ENCODE results near the gene EHMT2.
"Not testable (repeated sequence)": the region's sequence is repeated elsewhere in the genome, so short reads cannot be mapped to it uniquely, and the experiment has no call there.

Gene EHMT2

GRCh38 chr6:31897612-31898382, at the start of gene EHMT2:
Gene EHMT2 (minus strand): TSS chr6:31897698. CDS start chr6:31897677, 21 bp downstream.
- DNase-seq = peak; percentile 90

DNA sequence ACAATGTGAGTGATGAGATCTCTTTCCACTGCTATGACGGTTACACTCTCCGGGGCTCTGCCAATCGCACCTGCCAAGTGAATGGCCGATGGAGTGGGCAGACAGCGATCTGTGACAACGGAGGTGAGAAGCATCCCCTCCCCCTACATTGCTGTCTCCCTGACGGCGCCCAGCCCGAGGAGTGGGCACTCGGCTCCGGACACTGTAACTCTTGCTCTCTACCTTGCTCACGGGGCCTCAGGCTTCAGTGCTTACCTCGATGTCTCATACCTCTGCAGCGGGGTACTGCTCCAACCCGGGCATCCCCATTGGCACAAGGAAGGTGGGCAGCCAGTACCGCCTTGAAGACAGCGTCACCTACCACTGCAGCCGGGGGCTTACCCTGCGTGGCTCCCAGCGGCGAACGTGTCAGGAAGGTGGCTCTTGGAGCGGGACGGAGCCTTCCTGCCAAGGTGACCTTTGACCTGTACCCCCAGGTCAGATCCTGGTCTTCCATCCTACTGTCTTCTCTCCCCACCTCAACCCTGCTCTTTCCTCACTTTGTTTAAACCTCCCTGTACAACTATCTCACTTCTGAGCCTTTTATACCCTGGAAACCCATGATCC, 49.7 kb upstream of the EHMT2 start:
- no peak for DNase-seq

DNA sequence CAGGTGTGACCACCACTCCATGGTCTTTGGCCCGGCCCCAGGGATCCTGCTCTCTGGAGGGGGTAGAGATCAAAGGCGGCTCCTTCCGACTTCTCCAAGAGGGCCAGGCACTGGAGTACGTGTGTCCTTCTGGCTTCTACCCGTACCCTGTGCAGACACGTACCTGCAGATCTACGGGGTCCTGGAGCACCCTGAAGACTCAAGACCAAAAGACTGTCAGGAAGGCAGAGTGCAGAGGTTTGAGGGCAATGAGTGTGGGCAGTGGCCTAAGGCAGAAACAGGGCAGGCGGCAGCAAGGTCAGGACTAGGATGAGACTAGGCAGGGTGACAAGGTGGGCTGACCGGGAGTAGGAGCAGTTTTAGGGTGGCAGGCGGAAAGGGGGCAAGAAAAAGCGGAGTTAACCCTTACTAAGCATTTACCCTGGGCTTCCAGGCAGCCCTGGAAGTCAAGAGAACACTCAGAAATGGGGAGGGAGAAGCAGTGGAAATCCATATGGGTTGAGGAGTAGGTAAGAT, 48.9 kb upstream of the EHMT2 start:
- no peak for DNase-seq

- peak; percentile 60 for DNase-seq
These were observed 48.2 kb upstream of the EHMT2 start, which contains the start of gene CFB for GRCh38 chr6:31945507-31946369. Gene CFB (plus strand): TSS chr6:31946095. CDS start chr6:31946222, 127 bp downstream.

GRCh38 chr6:31945154-31945506, 47.6 kb upstream of the EHMT2 start:
- DNase-seq = no peak

- DNase-seq = no peak
These were observed 46.2 kb upstream of the EHMT2 start for GRCh38 chr6:31943742-31944141.

- DNase-seq = no peak
These were observed 42.8 kb upstream of the EHMT2 start for GRCh38 chr6:31940256-31940664.

- no peak for DNase-seq
These were observed 38.3 kb upstream of the EHMT2 start for GRCh38 chr6:31935823-31936222.

DNA sequence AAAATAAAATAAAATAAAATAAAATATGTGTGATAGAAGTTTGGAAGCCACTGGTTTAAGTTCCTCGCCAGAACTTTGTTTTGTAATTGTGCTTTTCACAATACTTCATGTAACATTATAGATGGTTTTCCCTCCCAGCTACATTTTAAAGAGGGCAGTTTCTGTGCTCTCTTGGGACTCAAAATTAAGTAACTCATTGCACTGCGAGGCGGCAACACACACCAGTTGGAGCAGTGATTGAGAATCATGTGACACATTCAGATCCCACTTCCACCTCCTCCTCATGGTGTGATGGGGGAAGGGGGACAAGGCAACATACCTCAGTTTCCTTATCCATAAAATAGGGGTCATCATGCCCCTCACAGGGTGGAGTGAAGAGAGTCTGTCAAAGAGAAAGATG, 37.5 kb upstream of the EHMT2 start:
- no peak for DNase-seq

DNA sequence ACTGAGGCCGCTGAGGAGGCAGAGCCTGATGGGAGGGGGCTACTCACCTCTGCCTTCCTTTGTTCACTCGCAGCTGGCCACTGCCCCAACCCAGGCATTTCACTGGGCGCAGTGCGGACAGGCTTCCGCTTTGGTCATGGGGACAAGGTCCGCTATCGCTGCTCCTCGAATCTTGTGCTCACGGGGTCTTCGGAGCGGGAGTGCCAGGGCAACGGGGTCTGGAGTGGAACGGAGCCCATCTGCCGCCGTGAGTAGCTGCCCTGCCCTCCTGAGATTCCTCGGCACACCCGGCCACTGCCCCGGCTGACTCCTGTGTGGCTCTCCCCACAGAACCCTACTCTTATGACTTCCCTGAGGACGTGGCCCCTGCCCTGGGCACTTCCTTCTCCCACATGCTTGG, 36.0 kb upstream of the EHMT2 start:
- DNase-seq = no peak

GRCh38 chr6:31932137-31932536, 34.6 kb upstream of the EHMT2 start:
- not testable (repeated sequence) for DNase-seq

DNA sequence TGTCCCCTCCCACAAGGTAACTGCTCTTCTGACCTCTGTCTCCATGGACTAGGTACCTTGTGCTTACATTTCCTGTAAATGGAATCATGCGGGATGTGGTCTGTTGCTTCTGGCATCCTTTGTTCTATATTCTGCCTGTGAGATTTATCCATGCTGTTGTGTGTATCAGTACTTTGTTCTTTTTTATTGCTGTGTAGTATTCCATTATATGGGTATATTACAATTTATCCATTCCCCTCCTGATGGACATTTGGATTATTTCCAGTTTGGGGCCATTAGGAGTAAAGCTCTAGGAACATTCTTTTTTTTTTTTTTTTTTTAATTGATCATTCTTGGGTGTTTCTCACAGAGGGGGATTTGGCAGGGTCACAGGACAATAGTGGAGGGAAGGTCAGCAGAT, 33.5 kb upstream of the EHMT2 start:
- no peak for DNase-seq

GRCh38 chr6:31928672-31928939, 31.1 kb upstream of the EHMT2 start:
- DNase-seq = no peak

DNA sequence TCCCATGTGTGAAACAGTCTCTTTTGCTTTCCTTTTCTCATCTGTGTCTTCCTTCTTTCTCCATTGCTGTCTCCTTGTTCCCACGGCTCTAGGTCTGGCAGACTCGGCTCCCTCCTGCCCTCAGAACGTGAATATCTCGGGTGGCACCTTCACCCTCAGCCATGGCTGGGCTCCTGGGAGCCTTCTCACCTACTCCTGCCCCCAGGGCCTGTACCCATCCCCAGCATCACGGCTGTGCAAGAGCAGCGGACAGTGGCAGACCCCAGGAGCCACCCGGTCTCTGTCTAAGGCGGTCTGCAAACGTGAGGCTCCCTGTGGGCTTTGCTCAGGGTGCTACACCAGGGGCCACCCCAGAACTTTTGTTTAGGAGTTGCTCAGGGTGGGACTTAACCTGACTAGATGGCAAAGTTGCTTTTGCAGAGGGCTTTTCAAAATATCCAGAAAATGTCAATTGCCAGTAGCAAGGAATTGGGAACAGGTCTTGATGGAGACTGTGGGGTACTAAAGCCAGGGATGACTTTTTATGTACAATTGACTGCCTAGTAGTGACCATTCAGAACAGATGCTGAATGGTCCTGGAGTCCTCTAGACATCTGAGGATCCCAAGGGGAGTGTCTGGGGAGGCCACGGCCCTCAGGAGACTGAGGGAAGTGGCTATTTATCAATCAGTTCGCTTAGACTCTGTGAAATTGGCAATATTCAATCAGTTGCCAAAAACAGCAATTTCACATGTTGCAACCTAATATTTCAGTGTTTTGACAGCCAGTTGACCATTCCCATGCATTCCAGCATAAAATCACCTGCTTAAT, 30.6 kb upstream of the EHMT2 start:
- DNase-seq = no peak

- DNase-seq = no peak
These were observed 29.9 kb upstream of the EHMT2 start, which contains the start of gene C2 for GRCh38 chr6:31927242-31927862. Gene C2 (plus strand): TSS chr6:31927717. CDS start chr6:31927753, 36 bp downstream.

GRCh38 chr6:31922942-31923341, 25.4 kb upstream of the EHMT2 start:
- no peak for DNase-seq

DNA sequence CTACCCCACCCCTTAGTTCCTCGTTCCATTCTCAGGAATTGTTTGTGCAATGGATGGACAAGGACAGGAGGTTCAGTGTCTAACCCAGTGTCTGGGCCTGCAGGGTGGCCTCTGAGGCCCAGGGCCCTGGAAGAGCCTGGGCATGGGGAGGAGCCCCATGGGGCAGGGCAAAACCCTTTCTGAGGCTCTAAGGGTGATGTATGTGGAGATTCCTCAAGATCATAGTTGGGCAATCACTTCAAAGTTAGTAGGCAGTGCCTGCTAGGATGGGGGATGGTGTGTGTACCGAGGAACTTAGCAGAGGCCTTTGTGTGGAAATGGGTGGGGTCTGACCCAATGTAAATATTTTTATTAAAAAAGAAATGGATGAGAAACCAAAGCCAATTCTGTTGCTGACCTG, 23.3 kb upstream of the EHMT2 start:
- DNase-seq = no peak

DNA sequence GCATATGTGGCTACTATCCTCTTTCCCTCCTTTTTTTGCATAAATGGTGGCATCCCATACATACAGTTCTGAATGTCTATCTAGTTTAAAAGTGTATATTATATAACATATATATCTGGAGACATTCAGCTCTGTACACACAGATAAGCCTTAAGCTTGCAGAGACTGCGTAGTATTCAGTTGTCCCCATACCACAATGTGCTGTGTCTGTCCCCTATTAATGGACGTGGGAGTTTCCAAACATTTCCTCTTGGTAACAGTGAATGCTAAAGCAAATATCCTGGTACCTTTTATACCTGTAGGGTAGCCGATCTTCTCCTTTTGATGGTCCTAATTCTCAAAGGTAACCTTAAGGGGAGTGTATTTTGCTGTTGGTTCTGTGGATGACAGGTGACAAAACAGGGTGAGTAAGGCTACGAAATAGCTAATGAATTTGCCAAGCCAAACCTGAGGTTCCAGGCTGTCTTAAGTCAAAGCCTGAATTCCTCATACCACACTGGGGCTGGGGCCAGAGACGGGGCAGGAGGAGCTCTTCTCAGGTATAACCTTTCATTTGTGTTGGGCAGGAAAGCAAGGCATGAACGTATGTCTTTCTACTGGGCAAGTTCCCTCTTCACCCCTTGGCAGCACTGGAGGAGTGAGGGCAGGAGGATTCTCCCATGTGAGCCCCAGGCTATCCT, 22.3 kb upstream of the EHMT2 start:
- no peak for DNase-seq

DNA sequence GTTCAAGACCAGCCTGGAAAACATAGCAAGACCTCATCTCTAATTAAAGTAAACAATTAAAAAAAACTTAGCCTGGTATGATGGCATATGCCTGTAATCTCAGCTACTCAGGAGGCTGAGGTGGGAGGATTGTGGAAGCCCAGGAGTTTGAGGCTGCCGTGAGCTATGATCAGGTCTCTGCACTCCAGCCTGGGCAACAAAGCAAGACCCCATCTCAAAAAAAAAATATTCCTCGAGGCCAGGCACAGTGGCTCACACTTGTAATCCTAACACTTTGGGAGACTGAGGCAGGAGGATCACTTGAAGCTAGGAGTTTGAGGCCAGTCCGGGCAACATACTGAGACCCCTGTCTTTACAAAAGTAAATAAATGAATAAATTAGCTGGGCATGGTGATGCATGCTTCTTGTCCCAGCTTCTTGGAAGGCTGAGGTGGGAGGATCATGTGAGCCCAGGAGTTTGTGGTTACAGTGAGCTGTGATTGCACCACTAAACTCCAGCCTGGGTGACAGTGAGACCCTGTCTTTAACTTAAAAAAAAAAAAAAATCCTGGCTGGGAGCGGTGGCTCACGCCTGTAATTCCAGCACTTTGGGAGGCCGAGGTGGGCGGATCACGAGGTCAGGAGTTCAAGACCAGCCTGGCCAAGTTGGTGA, 20.7 kb upstream of the EHMT2 start:
- DNase-seq = no peak

GRCh38 chr6:31915756-31916155, 18.3 kb upstream of the EHMT2 start:
- DNase-seq = no peak

DNA sequence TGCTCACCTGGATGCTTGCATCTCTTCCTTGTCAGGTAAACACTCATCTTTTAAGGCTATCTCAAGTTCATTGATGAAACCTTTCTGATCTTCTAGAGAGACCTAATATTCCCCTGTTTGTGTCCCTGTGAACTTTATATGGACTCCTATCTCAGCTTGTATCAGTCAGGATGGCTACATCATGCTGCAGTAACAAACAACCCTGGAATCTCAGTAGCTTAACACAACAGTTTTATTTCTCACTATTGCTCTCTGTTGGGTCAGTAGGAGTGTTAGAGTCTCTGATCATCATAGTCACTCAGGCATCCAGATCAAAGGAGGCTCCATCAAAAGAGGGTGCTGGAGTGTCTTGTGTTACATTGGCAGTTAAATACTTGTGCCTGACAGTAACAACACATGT, 17.9 kb upstream of the EHMT2 start:
- DNase-seq = no peak

Data from left hindlimb (tissue), 1 donor.